Right hindlimb (tissue), 1 donor: ENCODE measurements around the gene CARM1.

Experiments used
- DNase-seq: peaks from one replicate; pipeline ENCODE4 v3.0.0-alpha.2; 2018

CARM1 gene

GRCh38 chr19:10911579-10912363 lies 40.4 kb downstream of the CARM1 start:
- DNase-seq: no peak

DNA sequence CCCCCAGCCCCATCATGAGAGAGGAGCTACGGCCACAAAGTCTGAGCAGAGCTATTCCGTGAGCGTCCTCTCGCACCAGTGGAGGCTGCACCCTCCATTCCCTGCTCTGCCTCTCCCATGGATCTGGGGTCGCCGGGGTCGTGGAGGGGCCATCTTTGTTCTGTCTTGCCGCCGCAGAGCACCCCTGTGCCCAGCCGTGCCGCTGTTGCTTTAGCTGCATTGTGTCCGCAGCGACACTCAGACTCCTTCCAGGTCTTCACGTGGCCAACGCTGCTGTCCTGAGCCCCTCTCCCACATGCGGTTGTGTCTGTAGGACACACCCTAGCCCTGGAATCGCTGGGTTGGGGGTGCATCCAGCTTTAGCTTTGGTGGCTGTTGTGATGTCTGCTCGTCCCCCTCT lies 41.3 kb downstream of the CARM1 start:
- DNase-seq: no peak

GRCh38 chr19:10913716-10914340 lies 42.5 kb downstream of the CARM1 start:
- DNase-seq: no peak

- peak; percentile 75 for DNase-seq
Observed at GRCh38 chr19:10915130-10916091, 44.1 kb downstream of the CARM1 start.

- DNase-seq: no peak
Observed at GRCh38 chr19:10916602-10917001, 45.2 kb downstream of the CARM1 start.

- DNase-seq: no peak
Observed at GRCh38 chr19:10918359-10918758, 47.0 kb downstream of the CARM1 start.

DNA sequence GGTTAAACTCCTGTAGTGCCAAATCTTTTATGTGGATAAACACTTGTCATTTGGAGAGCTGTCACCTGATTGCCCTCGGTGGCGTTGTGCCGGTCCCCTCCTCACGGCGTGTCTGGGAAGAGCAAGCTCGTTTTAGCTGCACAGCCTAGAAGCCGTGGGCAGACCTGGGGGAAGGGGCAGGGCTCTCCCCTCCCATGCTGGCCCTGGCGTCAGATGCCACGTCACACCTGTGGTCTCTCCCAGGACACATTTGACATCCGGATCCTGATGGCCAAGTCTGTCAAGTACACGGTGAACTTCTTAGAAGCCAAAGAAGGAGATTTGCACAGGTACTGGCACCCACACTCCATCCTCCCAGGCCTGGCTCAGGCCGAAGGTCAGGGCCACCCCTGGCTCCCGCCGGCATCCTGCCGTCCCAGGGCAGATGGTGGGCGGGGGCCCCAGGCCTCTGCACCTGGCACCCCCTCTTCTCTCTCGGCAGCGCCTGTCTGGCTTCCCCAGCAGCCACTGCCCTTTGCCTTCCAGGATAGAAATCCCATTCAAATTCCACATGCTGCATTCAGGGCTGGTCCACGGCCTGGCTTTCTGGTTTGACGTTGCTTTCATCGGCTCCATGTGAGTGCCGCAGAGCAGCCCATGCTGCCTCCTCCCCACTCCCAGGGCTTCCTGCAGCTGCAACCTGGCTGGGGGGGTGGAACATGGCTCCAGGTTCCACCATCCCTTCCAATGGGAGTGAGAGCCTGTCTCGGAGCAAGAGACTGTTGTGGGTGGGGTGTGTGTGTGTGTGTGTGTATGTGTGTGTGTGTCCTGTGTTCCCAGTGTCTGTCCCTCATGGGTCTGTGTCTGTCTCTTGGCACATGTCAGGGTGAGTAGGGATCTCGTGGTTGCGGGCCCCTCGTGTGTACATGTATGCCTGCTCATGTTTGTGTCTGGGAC lies 48.3 kb downstream of the CARM1 start:
- DNase-seq: no peak

DNA sequence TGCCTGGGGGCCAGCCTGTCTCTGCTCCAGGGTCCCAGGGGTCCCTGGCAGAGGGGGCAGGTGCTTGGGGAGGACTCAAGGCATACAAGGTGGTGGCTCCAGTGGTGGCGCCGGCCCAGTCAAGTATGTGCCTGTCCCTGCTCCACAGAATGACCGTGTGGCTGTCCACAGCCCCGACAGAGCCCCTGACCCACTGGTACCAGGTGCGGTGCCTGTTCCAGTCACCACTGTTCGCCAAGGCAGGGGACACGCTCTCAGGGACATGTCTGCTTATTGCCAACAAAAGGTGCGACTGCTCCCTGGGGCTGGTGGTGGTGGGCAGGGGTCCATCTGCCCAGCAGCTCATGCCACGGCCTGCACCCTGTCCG lies 48.9 kb downstream of the CARM1 start:
- DNase-seq: no peak

- DNase-seq: no peak
Observed at GRCh38 chr19:10920781-10921180, 49.4 kb downstream of the CARM1 start.

- DNase-seq: no peak
Observed at GRCh38 chr19:10921199-10921909, 50.0 kb downstream of the CARM1 start.

DNA sequence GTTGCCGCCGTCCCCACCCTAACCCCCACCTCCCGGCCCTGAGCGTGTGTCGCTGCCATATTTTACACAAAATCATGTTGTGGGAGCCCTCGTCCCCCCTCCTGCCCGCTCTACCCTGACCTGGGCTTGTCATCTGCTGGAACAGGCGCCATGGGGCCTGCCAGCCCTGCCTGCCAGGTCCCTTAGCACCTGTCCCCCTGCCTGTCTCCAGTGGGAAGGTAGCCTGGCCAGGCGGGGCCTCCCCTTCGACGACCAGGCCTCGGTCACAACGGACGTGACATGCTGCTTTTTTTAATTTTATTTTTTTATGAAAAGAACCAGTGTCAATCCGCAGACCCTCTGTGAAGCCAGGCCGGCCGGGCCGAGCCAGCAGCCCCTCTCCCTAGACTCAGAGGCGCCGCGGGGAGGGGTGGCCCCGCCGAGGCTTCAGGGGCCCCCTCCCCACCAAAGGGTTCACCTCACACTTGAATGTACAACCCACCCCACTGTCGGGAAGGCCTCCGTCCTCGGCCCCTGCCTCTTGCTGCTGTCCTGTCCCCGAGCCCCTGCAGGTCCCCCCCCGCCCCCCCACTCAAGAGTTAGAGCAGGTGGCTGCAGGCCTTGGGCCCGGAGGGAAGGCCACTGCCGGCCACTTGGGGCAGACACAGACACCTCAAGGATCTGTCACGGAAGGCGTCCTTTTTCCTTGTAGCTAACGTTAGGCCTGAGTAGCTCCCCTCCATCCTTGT lies 50.7 kb downstream of the CARM1 start:
- no peak for DNase-seq

- DNase-seq: no peak
Observed at GRCh38 chr19:10922638-10923014, 51.3 kb downstream of the CARM1 start.

- DNase-seq: no peak
Observed at GRCh38 chr19:10923260-10924112, 52.1 kb downstream of the CARM1 start.

DNA sequence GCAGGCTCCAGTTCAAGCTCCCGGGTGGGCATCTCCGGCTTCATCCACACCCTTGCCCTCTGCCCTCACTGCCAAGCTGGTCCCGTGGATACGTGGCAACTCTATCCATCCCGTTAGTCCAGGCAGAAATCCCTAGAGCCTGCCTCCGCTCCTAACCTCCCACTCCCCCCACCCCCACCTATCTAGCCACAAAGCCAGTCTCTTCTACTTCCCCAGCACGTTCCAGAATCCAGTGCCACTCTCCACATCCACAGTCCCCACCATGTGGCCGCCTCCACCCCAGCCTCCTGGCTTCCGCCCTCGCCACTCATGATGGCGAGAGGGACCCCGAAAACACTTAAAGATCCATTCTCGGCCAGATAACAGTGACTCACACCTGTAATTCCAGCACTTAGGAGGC lies 53.2 kb downstream of the CARM1 start:
- DNase-seq: no peak

DNA sequence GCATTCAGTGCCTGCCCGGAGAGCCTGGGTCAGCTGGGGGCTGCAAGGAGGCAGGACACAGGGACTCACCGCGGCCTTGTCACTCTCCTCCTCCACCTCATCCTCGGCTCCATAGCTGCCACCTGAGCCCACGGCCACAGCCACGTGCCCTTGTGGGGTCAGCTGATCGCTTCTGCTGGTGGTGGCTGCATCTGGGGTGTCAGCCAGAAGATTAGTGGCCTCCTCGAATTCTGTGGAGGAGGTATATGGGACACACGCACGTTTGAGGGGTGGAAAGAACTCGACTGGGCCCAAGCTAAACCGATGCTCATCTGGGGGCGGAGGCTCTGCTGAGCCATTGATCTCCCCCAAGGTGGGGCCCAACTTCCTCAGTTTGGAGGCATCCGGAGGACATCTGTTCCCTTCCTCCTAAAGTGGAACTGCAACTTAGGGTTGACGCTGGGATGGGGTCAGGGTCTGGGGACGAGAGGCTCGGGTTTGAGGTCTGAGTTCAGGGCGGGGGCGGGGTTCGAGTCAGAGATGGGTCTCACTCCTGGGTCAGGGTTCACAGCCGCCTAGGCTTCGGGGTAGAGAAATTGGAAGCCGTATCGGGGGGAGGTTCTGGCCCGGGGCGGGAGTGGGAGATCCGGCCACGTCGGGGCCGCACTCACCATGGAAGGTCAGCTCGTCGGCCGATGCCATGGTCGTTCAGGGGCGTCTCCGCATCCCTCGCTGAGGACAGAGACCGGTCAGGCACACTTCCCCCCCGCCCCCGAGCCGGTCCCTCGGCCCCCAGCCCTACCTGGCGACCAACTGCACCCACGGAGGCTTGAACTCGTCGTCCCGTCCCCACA lies 56.6 kb downstream of the CARM1 start:
- DNase-seq: no peak

DNA sequence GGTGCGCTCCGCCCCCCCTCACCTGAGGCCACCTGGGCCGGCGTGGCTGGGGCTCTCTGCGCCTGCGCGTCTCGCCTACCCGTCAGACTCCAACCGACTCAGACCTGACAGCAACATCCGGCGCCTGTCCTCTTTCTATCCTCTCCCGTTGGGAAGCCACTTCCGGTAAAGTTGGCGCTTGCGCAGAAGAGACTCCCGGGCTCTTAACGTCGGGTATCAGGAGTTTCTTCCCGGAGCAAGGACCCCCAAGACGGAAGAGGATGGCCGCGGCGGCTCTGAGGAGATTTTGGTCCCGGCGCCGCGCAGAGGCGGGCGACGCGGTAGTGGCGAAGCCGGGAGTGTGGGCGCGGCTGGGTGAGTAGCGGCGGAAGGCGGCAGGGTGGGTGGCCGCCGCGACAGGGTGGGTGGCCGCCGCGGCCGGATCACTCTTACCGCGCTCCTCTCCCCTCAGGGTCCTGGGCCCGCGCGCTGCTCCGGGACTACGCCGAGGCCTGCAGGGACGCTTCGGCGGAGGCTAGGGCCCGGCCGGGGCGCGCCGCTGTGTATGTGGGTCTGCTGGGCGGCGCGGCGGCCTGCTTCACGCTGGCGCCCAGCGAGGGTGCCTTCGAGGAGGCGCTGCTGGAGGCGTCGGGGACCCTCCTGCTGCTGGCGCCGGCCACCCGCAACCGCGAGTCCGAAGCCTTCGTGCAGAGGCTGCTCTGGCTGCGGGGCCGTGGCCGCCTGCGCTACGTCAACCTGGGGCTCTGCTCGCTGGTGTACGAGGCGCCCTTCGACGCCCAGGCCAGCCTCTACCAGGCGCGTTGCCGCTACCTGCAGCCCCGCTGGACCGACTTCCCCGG lies 57.4 kb downstream of the CARM1 start, which contains the start of the genes TIMM29 and YIPF2:
TIMM29 (plus strand) TSS at position 249 of the 839 bp plus-strand sequence; CDS start at position 261, 12 bp downstream.
YIPF2 (minus strand) TSS at position 77 of the 839 bp plus-strand sequence. CDS start 229 bp downstream, outside the sequence.
- DNase-seq: peak; percentile 98

- DNase-seq: no peak
Observed at GRCh38 chr19:10929402-10929794, 58.0 kb downstream of the CARM1 start.
